ENCODE measurements around the gene NTN3. TPM values are rescaled to one million over a fixed set of nuclear protein-coding genes. Genes with fewer than 3 reads are reported as not detected.

Gene NTN3
- total and polyA plus RNA-seq, 2 of the 8 experiments (the other 6 are each of a cell fraction or from before 2014, with no cell fraction given) = 0.30 to 0.34 TPM

GRCh38 chr16:2511996-2512734 is 41.1 kb downstream of the NTN3 start (continued):
- TF ChIP-seq SP1 (IDR thresholded peaks at IDR 0.05; ENCODE audit: low read depth, low read length) = no peak
- no peak for TF ChIP-seq CHD1 (IDR thresholded peaks at IDR 0.05; ENCODE audit: low read depth, low read length)
- no peak for TF ChIP-seq HDAC2 (IDR thresholded peaks at IDR 0.05; ENCODE audit: borderline replicate concordance in 1 of 2, low read depth in 2 of 2, low read length in 2 of 2)
- no peak for TF ChIP-seq TAF1 (IDR thresholded peaks at IDR 0.05; ENCODE audit: low read depth, low read length)
- no peak for TF ChIP-seq SP4 (IDR thresholded peaks at IDR 0.05; ENCODE audit: low read length)
